Lower leg skin (tissue), 3 donors: ENCODE data around the gene PRSS22.

ENCODE experiments used
- CTCF ChIP-seq, 3 donors: fragments of 450-650 bp; IDR thresholded peaks; one replicate each; pipeline ENCODE4 v1.5.1; 2016; ENCODE audit warnings: antibody characterized with exemption in 3 of 3, mild to moderate bottlenecking in 3 of 3, moderate library complexity in 2 of 3
- POLR2A ChIP-seq, 2 donors: fragments of 450-650 bp; IDR thresholded peaks; one replicate each; pipeline ENCODE4 v1.6.1; 2016 to 2017; ENCODE audit warnings: antibody characterized with exemption in 2 of 2, mild to moderate bottlenecking in 1 of 2, moderate library complexity in 1 of 2

- TF ChIP-seq CTCF (IDR thresholded peaks at IDR 0.05) (no peak), POLR2A (IDR thresholded peaks at IDR 0.05) (no peak)
Observed at GRCh38 chr16:2866431-2866830, 8.5 kb upstream of the PRSS22 start.
